ENCODE measurements around the gene FBXO34.
"Not testable (repeated sequence)": the region's sequence is repeated elsewhere in the genome, so short reads cannot be mapped to it uniquely, and the experiment has no call there.

Gene FBXO34

GRCh38 chr14:55313480-55313879 is 42.3 kb downstream of the FBXO34 start:
- no peak for DNase-seq

GRCh38 chr14:55314449-55314848 is 43.2 kb downstream of the FBXO34 start:
- DNase-seq = no peak

GRCh38 chr14:55316564-55316963 is 45.3 kb downstream of the FBXO34 start:
- DNase-seq = no peak

GRCh38 chr14:55317542-55318306 is 46.5 kb downstream of the FBXO34 start:
- no peak for DNase-seq

GRCh38 chr14:55318694-55319093 is 47.5 kb downstream of the FBXO34 start:
- no peak for DNase-seq

DNA sequence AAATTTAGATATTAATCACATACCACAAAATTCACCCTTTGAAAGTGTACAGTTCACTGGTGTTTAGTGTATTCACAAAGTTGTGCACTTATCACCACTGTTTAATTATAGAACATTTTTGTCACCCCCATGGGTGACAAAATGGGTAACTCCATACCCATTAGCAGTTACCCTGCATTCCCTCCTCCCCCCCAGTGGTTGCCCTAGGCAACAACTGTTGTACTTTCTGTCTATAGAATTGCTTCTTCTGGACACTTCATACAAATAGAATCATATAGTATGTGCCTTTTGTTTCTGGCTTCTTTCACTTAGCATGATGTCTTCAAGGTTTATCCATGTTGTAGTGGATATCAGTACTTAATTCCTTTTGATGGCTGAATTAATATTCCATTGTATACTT is 52.7 kb downstream of the FBXO34 start:
- no peak for DNase-seq

- DNase-seq = no peak
Observed at GRCh38 chr14:55324812-55325211, 53.6 kb downstream of the FBXO34 start.

- DNase-seq = no peak
Observed at GRCh38 chr14:55327179-55327578, 56.0 kb downstream of the FBXO34 start.

GRCh38 chr14:55328317-55328716 is 57.1 kb downstream of the FBXO34 start:
- DNase-seq = no peak

GRCh38 chr14:55329999-55330710 is 58.9 kb downstream of the FBXO34 start:
- peak; percentile 77 for DNase-seq

DNA sequence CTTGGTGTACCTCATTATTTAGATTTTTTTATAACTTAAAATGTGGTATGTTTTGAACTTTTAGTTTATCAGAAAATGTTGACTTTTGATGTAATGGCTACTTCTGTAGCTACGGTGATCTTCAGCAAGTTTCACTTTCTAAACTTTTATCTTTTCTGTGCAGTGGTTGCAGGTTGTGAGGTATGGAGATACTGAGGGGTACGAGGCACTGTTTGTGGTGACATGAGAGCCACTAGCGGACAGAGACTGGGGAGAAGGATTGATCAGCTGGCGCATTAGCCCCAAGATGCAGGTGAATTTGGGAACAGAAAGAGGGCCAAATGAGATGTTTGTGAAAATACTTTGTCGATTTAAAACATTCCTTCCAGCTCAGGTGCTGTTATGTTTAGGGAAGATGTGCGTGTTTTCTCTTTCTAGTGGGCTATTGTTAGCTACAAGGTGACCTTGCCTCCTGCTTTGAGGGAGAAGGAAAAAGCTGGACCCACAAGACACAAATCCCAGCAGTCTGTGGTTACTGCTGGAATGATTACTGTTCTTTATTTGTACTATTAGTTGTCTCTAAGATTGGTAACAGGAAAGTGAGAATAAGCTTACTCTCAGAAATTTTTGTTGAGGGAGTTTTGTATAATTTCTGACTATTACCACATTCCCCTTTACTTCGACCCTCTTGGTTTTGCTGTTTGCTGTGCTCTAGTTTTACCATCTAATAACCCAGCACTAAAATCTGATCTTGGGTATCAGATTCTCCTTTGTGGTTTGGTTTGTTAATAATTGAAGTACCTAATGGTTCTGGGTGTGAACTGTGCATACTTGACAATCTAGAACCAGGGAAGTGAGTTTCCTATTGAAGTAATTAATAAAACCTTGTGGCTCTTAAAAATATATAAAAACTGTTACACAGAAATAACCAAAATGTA is 61.7 kb downstream of the FBXO34 start:
- DNase-seq = no peak

- no peak for DNase-seq
Observed at GRCh38 chr14:55333711-55334485, 62.7 kb downstream of the FBXO34 start.

DNA sequence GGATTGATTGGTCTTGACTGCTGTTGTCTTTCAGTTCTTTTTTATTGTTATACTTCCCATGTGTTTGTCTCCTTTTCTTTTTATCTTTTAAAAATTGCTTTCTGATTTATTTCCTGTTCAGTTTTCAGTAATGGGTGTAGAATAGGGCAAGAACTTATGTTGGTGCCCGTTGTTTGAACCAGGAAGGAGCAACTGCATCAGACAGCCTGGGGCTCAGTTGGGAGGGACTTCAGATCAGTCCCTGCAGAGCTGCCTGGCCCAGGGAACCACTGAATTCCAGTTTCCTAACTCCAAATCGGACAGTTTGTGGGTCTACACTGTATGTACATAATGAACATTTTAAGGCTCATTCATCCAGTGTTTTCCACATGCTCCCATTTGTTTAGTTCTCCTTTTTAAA is 64.9 kb downstream of the FBXO34 start:
- no peak for DNase-seq

GRCh38 chr14:55336691-55337090 is 65.5 kb downstream of the FBXO34 start:
- no peak for DNase-seq

DNA sequence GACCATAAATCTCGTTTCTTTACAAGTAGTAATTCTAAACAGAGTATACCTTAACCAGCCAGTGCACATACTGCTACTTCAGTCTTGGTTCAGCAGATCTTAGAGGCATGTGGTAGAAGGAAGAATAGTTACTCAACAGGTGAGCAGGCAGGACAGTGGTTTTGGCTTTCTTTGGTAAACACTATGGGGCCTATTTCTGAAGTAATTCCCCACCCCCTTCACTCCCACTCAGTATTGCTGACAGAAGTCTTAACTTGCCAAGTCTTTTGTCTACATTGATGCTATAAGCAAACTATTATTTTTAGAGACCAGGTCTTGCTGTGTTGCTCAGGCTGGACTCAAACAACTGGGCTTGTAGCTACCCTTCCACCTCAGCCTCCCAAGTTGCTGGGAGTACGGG is 68.5 kb downstream of the FBXO34 start:
- peak; percentile 36 for DNase-seq

- no peak for DNase-seq
Observed at GRCh38 chr14:55340482-55340881, 69.3 kb downstream of the FBXO34 start.

- no peak for DNase-seq
Observed at GRCh38 chr14:55341781-55342180, 70.6 kb downstream of the FBXO34 start.

GRCh38 chr14:55344582-55345163 is 73.5 kb downstream of the FBXO34 start:
- DNase-seq = not testable (repeated sequence)

- DNase-seq = no peak
Observed at GRCh38 chr14:55347040-55347439, 75.8 kb downstream of the FBXO34 start.

GRCh38 chr14:55347748-55348147 is 76.5 kb downstream of the FBXO34 start:
- no peak for DNase-seq

DNA sequence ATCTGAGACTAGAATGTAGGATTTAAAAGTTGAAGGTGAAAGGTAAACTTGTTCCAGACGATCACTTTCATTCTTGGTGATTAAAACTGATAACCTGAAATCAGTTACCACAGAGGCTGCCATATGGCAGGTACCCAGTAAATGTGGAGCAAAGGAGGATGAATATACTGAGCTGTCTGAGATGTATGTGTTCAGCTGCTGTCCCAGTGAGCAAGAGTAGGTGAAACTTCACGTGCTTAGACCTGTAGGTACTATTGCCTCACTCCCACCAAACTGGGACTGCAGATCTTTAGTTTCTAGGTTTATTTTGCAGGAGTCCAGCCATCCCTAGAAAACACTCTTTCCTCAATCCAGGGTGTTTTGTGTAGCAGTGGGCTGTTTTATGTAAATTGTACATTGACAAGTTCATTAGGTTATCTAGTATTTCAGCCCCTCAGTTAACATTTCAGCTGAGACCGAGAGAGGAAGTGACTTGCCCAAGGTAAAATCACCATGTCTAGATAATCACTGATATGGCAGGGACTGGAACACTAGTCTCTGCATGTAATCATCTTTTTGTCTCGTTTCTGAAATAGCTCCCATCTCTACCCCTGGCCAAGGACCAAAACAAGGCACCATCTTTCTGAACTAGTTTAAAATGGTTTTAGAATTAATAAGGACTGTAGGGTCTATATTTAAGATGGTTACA is 77.7 kb downstream of the FBXO34 start:
- no peak for DNase-seq

- DNase-seq = no peak
Observed at GRCh38 chr14:55349565-55349964, 78.3 kb downstream of the FBXO34 start.
